H1 (cell line): Measurements from ENCODE around the gene RPS6KA2. TPM values are rescaled to one million over a fixed set of nuclear protein-coding genes. Genes with fewer than 3 reads are reported as not detected.

Source experiments
- CTCF ChIA-PET: fragments of 300-600 bp; sonication (Branson Sonifier 250); formaldehyde crosslinking; loops from one replicate; lab custom pipeline; 2021; ENCODE audit not compliant: partially characterized antibody; lab: Charles Lee
- POLR2A ChIA-PET: fragments of 300-600 bp; sonication (Branson Sonifier 250); formaldehyde crosslinking; loops from one replicate; lab custom pipeline; 2021; ENCODE audit warnings: inconsistent platforms; ENCODE audit not compliant: partially characterized antibody; lab: Charles Lee
- DNase-seq, 2 experiments: peaks; one replicate each; pipeline versions ENCODE4 v3.0.0 to v3.0.0-alpha.2; 2010 to 2022; ENCODE audit warnings: low spot score in 2 of 2, low read depth in 1 of 2, mixed read lengths in 1 of 2
- FAIRE-seq: peaks from 2 replicates; lab custom pipeline; 2011; peaks lifted over from hg19 to GRCh38; lab: Jason Lieb, UNC
- H2AFZ ChIP-seq: 2 replicates; pipeline ENCODE4 v1.8.1; 2012; ENCODE audit warnings: low read length, inconsistent platforms
- H2AK5ac ChIP-seq: 2 replicates; pipeline ENCODE4 v1.6.1; 2013; ENCODE audit warnings: low read depth, low read length
- H2BK120ac ChIP-seq: replicated peaks from 2 replicates; pipeline ENCODE3; 2013; ENCODE audit warnings: low read depth, low read length, inconsistent platforms
- H2BK12ac ChIP-seq: 2 replicates; pipeline ENCODE4 v1.6.1; 2013; ENCODE audit warnings: low read depth, low read length
- H2BK15ac ChIP-seq: 2 replicates; pipeline ENCODE4 v1.6.1; 2013; ENCODE audit warnings: low read length
- H2BK20ac ChIP-seq: 2 replicates; pipeline ENCODE4 v1.6.1; 2013; ENCODE audit warnings: low read length
- H2BK5ac ChIP-seq: 2 replicates; pipeline ENCODE4 v1.6.1; 2013; ENCODE audit warnings: low read depth, low read length
- H3K14ac ChIP-seq: 2 replicates; pipeline ENCODE4 v1.6.1; 2013; ENCODE audit warnings: inconsistent platforms; ENCODE audit not compliant: insufficient read length
- H3K18ac ChIP-seq: 2 replicates; pipeline ENCODE4 v1.6.1; 2013; ENCODE audit warnings: low read length; ENCODE audit errors: extremely low read depth
- H3K23ac ChIP-seq: 2 replicates; pipeline ENCODE4 v1.6.1; 2013; ENCODE audit warnings: inconsistent platforms; ENCODE audit not compliant: insufficient read length
- H3K23me2 ChIP-seq: 2 replicates; pipeline ENCODE4 v1.6.1; 2013; ENCODE audit warnings: low read depth, low read length
- H3K27ac ChIP-seq: 2 replicates; pipeline ENCODE4 v1.6.1; 2011; ENCODE audit warnings: low read depth, low read length, inconsistent platforms
- H3K27me3 ChIP-seq, 4 experiments: replicated peaks in 1 of 4; 1 replicate in 1 of 4; 2 replicates in 3 of 4; pipeline versions ENCODE4 v1.6.1 to v1.8.1; 2011 to 2013; ENCODE audit warnings: low read length in 3 of 4, mild to moderate bottlenecking in 3 of 4, inconsistent platforms in 2 of 4, mixed read lengths in 2 of 4, moderate library complexity in 1 of 4; ENCODE audit not compliant: control insufficient read depth in 3 of 4, insufficient read depth in 3 of 4; ENCODE audit errors: extremely low read depth in 1 of 4
- H3K36me3 ChIP-seq, 4 experiments: 2 replicates each; pipeline versions ENCODE4 v1.6.1 to v1.8.1; 2011 to 2013; ENCODE audit warnings: mild to moderate bottlenecking in 4 of 4, low read length in 3 of 4, moderate library complexity in 2 of 4, control low read depth in 1 of 4, inconsistent platforms in 1 of 4; ENCODE audit not compliant: insufficient read depth in 4 of 4, control insufficient read depth in 2 of 4
- H3K4ac ChIP-seq: replicated peaks from 2 replicates; pipeline ENCODE3; 2013; ENCODE audit warnings: low read length, low read depth, mixed read lengths, inconsistent platforms; ENCODE audit not compliant: insufficient read length
- H3K4me1 ChIP-seq, 4 experiments: replicated peaks in 1 of 4; 1 replicate in 1 of 4; 2 replicates in 3 of 4; pipeline versions ENCODE4 v1.6.1 to v1.8.1; 2011 to 2013; ENCODE audit warnings: low read length in 3 of 4, inconsistent platforms in 2 of 4, mixed read lengths in 1 of 4; ENCODE audit not compliant: insufficient read depth in 4 of 4, control insufficient read depth in 3 of 4
- H3K4me2 ChIP-seq, 2 experiments: 2 replicates each; pipeline versions ENCODE4 v1.6.1 to v1.8.1; 2011 to 2013; ENCODE audit warnings: low read depth in 2 of 2, low read length in 2 of 2, control low read depth in 1 of 2, inconsistent platforms in 1 of 2, mild to moderate bottlenecking in 1 of 2; ENCODE audit not compliant: insufficient read depth in 1 of 2
- H3K4me3 ChIP-seq, 4 experiments: fragments of 200-600, 300-600 bp in 1 of 4; sonication (generic), shearing (Covaris generic), sonication (Bioruptor Twin) in 1 of 4; 2 replicates each; pipeline versions ENCODE4 v1.5.1 to v1.8.1; 2011 to 2016; ENCODE audit warnings: low read length in 4 of 4, low read depth in 3 of 4, control low read depth in 2 of 4, inconsistent platforms in 2 of 4, mild to moderate bottlenecking in 2 of 4, mixed read lengths in 1 of 4, moderate library complexity in 1 of 4; ENCODE audit not compliant: insufficient read depth in 2 of 4; ENCODE audit errors: extremely low read depth in 1 of 4
- H3K56ac ChIP-seq: replicated peaks from 2 replicates; pipeline ENCODE3; 2013; ENCODE audit warnings: low read depth, mild to moderate bottlenecking, mixed read lengths, low read length, inconsistent platforms; ENCODE audit not compliant: insufficient read length
- H3K79me1 ChIP-seq: 2 replicates; pipeline ENCODE4 v1.6.1; 2013; ENCODE audit warnings: low read depth, low read length, control low read depth
- H3K79me2 ChIP-seq, 2 experiments: 2 replicates each; pipeline versions ENCODE4 v1.6.1 to v1.8.1; 2012 to 2013; ENCODE audit warnings: low read length in 2 of 2, mild to moderate bottlenecking in 2 of 2, inconsistent platforms in 1 of 2; ENCODE audit not compliant: insufficient read depth in 2 of 2, control insufficient read depth in 1 of 2
- H3K9ac ChIP-seq, 4 experiments: replicated peaks in 1 of 4; 1 replicate in 1 of 4; 2 replicates in 3 of 4; pipeline versions ENCODE4 v1.6.1 to v1.8.1; 2011 to 2013; ENCODE audit warnings: low read depth in 3 of 4, low read length in 3 of 4, control low read depth in 2 of 4, mild to moderate bottlenecking in 2 of 4, moderate library complexity in 2 of 4, inconsistent platforms in 1 of 4; ENCODE audit errors: extremely low read depth in 1 of 4
- H3K9me3 ChIP-seq, 2 experiments: 2 replicates each; pipeline versions ENCODE4 v1.6.1 to v1.8.1; 2012 to 2013; ENCODE audit warnings: mild to moderate bottlenecking in 2 of 2, moderate library complexity in 2 of 2, control low read depth in 1 of 2, inconsistent platforms in 1 of 2, low read depth in 1 of 2, low read length in 1 of 2, mixed read lengths in 1 of 2; ENCODE audit not compliant: insufficient read depth in 2 of 2
- H4K20me1 ChIP-seq, 2 experiments: replicated peaks in 1 of 2; 2 replicates each; pipeline versions ENCODE3 to v1.8.1; 2011 to 2013; ENCODE audit warnings: inconsistent platforms in 2 of 2, low read length in 2 of 2, mild to moderate bottlenecking in 1 of 2; ENCODE audit not compliant: insufficient read depth in 2 of 2, control insufficient read depth in 1 of 2
- H4K5ac ChIP-seq: 2 replicates; pipeline ENCODE4 v1.6.1; 2013; ENCODE audit warnings: low read length, low read depth, mixed read lengths, inconsistent platforms; ENCODE audit not compliant: insufficient read length
- H4K8ac ChIP-seq: 2 replicates; pipeline ENCODE4 v1.8.0; 2013; ENCODE audit warnings: mild to moderate bottlenecking, moderate library complexity, low read length, inconsistent platforms; ENCODE audit not compliant: insufficient read depth; ENCODE audit errors: extremely low read depth
- H4K91ac ChIP-seq: replicated peaks from 2 replicates; pipeline ENCODE3; 2013; ENCODE audit warnings: low read length, mixed read lengths, inconsistent platforms; ENCODE audit not compliant: insufficient read length
- BCL11A ChIP-seq, 2 experiments: IDR thresholded peaks; one replicate each; pipeline ENCODE4 v1.6.1; 2011; ENCODE audit warnings: low read depth in 2 of 2, low read length in 2 of 2, mild to moderate bottlenecking in 2 of 2
- BRCA1 ChIP-seq: IDR thresholded peaks from 2 replicates; pipeline ENCODE4 v1.6.1; 2012; ENCODE audit warnings: low read depth, low read length, improper control_type of control experiment
- CTBP2 ChIP-seq: IDR thresholded peaks from 2 replicates; pipeline ENCODE4 v1.7.0; 2011; ENCODE audit warnings: borderline replicate concordance, mild to moderate bottlenecking, moderate library complexity, mixed read lengths, low read length; ENCODE audit not compliant: insufficient read depth, insufficient read length
- EGR1 ChIP-seq: IDR thresholded peaks from 2 replicates; pipeline ENCODE4 v1.6.1; 2011; ENCODE audit warnings: low read depth, low read length, borderline replicate concordance
- FOSL1 ChIP-seq: IDR thresholded peaks from 2 replicates; pipeline ENCODE4 v1.6.1; 2011; ENCODE audit warnings: mild to moderate bottlenecking, low read depth, low read length, moderate library complexity; ENCODE audit not compliant: insufficient read depth
- NANOG ChIP-seq: IDR thresholded peaks from 2 replicates; pipeline ENCODE4 v1.6.1; 2011; ENCODE audit warnings: low read length, low read depth, mild to moderate bottlenecking, inconsistent platforms; ENCODE audit not compliant: insufficient read depth, poor library complexity, severe bottlenecking
- NRF1 ChIP-seq: IDR thresholded peaks from 2 replicates; pipeline ENCODE4 v1.6.1; 2011; ENCODE audit warnings: mild to moderate bottlenecking, low read depth, low read length, improper control_type of control experiment
- RAD21 ChIP-seq, 2 experiments: IDR thresholded peaks in 1 of 2; conservative IDR thresholded peaks in 1 of 2; 2 replicates each; pipeline ENCODE4 v1.6.1; 2011; ENCODE audit warnings: low read depth in 2 of 2, low read length in 2 of 2, improper control_type of control experiment in 1 of 2, inconsistent platforms in 1 of 2, mild to moderate bottlenecking in 1 of 2, moderate library complexity in 1 of 2
- RXRA ChIP-seq: IDR thresholded peaks from 2 replicates; pipeline ENCODE4 v1.6.1; 2011; ENCODE audit warnings: low read depth, mild to moderate bottlenecking, low read length, moderate library complexity; ENCODE audit not compliant: insufficient read depth
- SP4 ChIP-seq: IDR thresholded peaks from 2 replicates; pipeline ENCODE4 v1.6.1; 2012; ENCODE audit warnings: low read length, inconsistent platforms
- YY1 ChIP-seq: IDR thresholded peaks from 2 replicates; pipeline ENCODE4 v1.6.1; 2011; ENCODE audit warnings: low read depth, mild to moderate bottlenecking, low read length
- WGBS, 2 experiments: shearing (Covaris generic) in 1 of 2; methylation state at CpG; one replicate each; pipeline versions ENCODE4 v1.1.6 to v1.1.7; 2013 to 2015; ENCODE audit warnings: low lambda C conversion rate in 2 of 2, mixed read lengths in 2 of 2, inconsistent platforms in 1 of 2, low coverage in 1 of 2, missing lambda C conversion rate in 1 of 2; ENCODE audit not compliant: insufficient replicate concordance in 2 of 2, insufficient coverage in 1 of 2, insufficient read length in 1 of 2; ENCODE audit errors: extremely low coverage in 1 of 2, missing lambda C conversion rate in 1 of 2; 5-methylcytosine and 5-hydroxymethylcytosine counted together
- polyA plus RNA-seq, 7 experiments: library from polyadenylated mRNA; depleted of rRNA in 3 of 7; stranded (reverse) in 5 of 7; unstranded in 2 of 7; fragments of >200 nt in 5 of 7; fragments of 200-250 nt in 2 of 7; gene quantifications; 1 replicate in 5 of 7; 2 replicates in 1 of 7; 4 replicates in 1 of 7; pipeline versions ENCODE4 v1.2.1 to v1.2.3, GENCODE V29; 2011 to 2013; ENCODE audit warnings: missing spikeins in 2 of 7, mixed read lengths in 2 of 7
- total RNA-seq: library from RNA; stranded (reverse); fragmentation: NEBNext Ultra II Directional; extraction: Animal tissue kit (Norgen Biotek cat#: 25700); gene quantifications from 2 replicates; pipeline ENCODE4 v1.2.1, GENCODE V29; 2021
- TF ChIP-seq, protein P1 (sequence below): IDR thresholded peaks from 2 replicates; pipeline ENCODE4 v1.6.1; 2012; ENCODE audit warnings: inconsistent platforms

The RPS6KA2 gene
- total and polyA plus RNA-seq, 2 of the 8 experiments (the other 6 are each of a cell fraction or from before 2014, with no cell fraction given): 8.8 to 25.7 TPM

DNA sequence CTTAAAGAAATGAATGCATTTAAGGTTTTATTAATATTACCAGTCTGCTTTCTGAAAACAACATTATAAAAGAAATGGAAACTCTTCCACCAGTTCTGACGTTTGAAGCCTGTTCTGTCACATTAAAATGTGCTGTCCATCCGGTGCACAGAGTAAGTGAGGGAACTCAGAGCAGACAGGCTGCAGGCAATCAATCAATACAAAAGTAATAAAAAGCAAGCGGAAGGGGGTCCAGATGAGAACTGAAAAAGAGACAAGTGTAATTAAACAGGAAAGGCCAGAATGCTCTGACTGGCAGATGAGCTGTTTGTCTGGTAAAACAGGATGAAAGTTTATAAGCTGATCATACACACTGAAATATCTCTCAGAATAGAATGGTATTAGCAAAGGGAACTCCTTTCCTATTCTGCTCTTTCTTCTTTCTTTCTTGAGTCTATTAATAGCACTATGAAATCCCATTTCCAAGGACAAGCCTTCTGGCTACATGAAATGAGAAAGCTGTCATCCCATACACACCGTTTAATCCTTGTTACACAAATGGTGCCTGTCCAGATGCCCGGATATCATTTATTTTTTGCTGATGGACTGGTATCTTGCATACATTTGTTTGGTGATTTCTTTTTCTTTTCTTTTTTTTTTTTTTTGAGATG lies 134.8 kb downstream of the RPS6KA2 start:
- H3K4ac ChIP-seq: no peak overlapping the region
- H3K56ac ChIP-seq: no peak overlapping the region
- no peaks in the 10 kb centered on the region for H3K79me2 ChIP-seq
- DNase-seq (no peak), FAIRE-seq (no peak)
- no peak overlapping the region for H3K4me2 ChIP-seq
- H3K4me3 ChIP-seq: no peak overlapping the region
- no peak overlapping the region for H4K5ac ChIP-seq
- no peak overlapping the region for H2AFZ ChIP-seq
- H4K8ac ChIP-seq: no peak overlapping the region
- no peak overlapping the region for H4K91ac ChIP-seq
- H3K23ac ChIP-seq: no peak overlapping the region
- H3K23me2 ChIP-seq: no peaks in the 10 kb centered on the region
- ChIA-PET POLR2A (interaction anchor here (0.8 kb wide), 1 partner anchor 10 kb away, joined by 3 read pairs; no protein-coding TSS in a partner anchor), CTCF (interaction anchor here (1.5 kb wide), 1 partner anchor 9 kb away, joined by 3 read pairs; no protein-coding TSS in a partner anchor)
- peaks cover 3 to 8% (median 6%) of the 10 kb centered on the region in 4 experiments; a peak in 6 of 7 replicates for H3K4me1 ChIP-seq
- H3K9me3 ChIP-seq: no peaks in the 10 kb centered on the region
- no peaks in the 10 kb centered on the region for H4K20me1 ChIP-seq
- H3K27ac ChIP-seq: no peak overlapping the region
- no peaks in the 10 kb centered on the region for H3K79me1 ChIP-seq
- no peak overlapping the region for H3K18ac ChIP-seq
- no peak overlapping the region for H2BK120ac ChIP-seq
- WGBS, 2 experiments: 85% methylated on average over 5 of the region's 5 CpGs; no CpG with 5 or more reads in 1 of the 2 experiments
- H3K27me3 ChIP-seq: no peaks in the 10 kb centered on the region
- H2BK12ac ChIP-seq: no peak overlapping the region
- H3K36me3 ChIP-seq: peaks cover 0 to 3% (median 1%) of the 10 kb centered on the region in 4 experiments; a peak in 3 of 8 replicates
- no peak overlapping the region for H2BK15ac ChIP-seq
- no peak overlapping the region for H3K14ac ChIP-seq
- H2BK5ac ChIP-seq: no peak overlapping the region
- no peak overlapping the region for H2AK5ac ChIP-seq
- no peak overlapping the region for H3K9ac ChIP-seq
- H2BK20ac ChIP-seq: no peak overlapping the region
- TF ChIP-seq CTBP2: no peak
- no peak for TF ChIP-seq EGR1
- TF ChIP-seq NANOG: no peak
- TF ChIP-seq BCL11A (IDR thresholded peaks at IDR 0.05; ENCODE audit: low read depth in 2 of 2, low read length in 2 of 2): no peak
- no peak for TF ChIP-seq NRF1
- TF ChIP-seq FOSL1: no peak
- no peak for TF ChIP-seq SP4
- TF ChIP-seq, protein P1, sequence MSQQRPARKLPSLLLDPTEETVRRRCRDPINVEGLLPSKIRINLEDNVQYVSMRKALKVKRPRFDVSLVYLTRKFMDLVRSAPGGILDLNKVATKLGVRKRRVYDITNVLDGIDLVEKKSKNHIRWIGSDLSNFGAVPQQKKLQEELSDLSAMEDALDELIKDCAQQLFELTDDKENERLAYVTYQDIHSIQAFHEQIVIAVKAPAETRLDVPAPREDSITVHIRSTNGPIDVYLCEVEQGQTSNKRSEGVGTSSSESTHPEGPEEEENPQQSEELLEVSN: no peak
- TF ChIP-seq RXRA: no peak
- TF ChIP-seq BRCA1: no peak
- no peak for TF ChIP-seq RAD21 (IDR thresholded peaks at IDR 0.05 in 1 of 2, conservative IDR thresholded peaks at IDR 0.05 in 1 of 2; ENCODE audit: low read depth in 2 of 2, low read length in 2 of 2)
- no peak for TF ChIP-seq YY1
